Activated B cell treated with CpG ODN at 0.5 μM for 24 hours (primary cell): ENCODE data around the gene ANAPC7. TPM values are rescaled to one million over a fixed set of nuclear protein-coding genes. Genes with fewer than 3 reads are reported as not detected.
A peak's percentile ranks its signal among the peaks of the same experiment; 100 is the strongest.

ENCODE experiments used
- ATAC-seq: fragments of 200-7000 bp; cut with Tn5 transposase; one replicate; pipeline ENCODE4 v1.10.0; 2021; ENCODE audit warnings: low read depth, mild to moderate bottlenecking, moderate library complexity
- CTCF ChIA-PET: fragments of 350-600 bp; sonication (Branson Sonifier 250); formaldehyde crosslinking; loops from one replicate; lab custom pipeline; 2021; ENCODE audit warnings: antibody characterized with exemption; lab: Charles Lee
- POLR2A ChIA-PET: fragments of 350-600 bp; sonication (Branson Sonifier 250); formaldehyde crosslinking; loops from one replicate; lab custom pipeline; 2021; ENCODE audit warnings: antibody characterized with exemption; lab: Charles Lee
- DNase-seq: peaks from one replicate; pipeline ENCODE4 v3.0.0; 2022
- H3K27ac Mint-ChIP-seq: one replicate; pipeline ENCODE4 v1.8.0; 2020; ENCODE audit warnings: mixed read lengths
- H3K27me3 Mint-ChIP-seq: one replicate; pipeline ENCODE4 v1.8.0; 2021; ENCODE audit warnings: mixed read lengths
- H3K36me3 Mint-ChIP-seq: one replicate; pipeline ENCODE4 v1.8.0; 2021; ENCODE audit warnings: low read depth, mixed read lengths
- H3K4me1 Mint-ChIP-seq: one replicate; pipeline ENCODE4 v1.8.0; 2021; ENCODE audit warnings: mixed read lengths
- H3K4me3 Mint-ChIP-seq: one replicate; pipeline ENCODE4 v1.8.0; 2020; ENCODE audit warnings: mild to moderate bottlenecking, mixed read lengths
- H3K9me3 Mint-ChIP-seq: one replicate; pipeline ENCODE4 v1.8.0; 2020; ENCODE audit warnings: mixed read lengths
- CTCF ChIP-seq: fragments of 200-600 bp; IDR thresholded peaks from one replicate; pipeline ENCODE4 v1.8.0; 2022; ENCODE audit warnings: antibody characterized with exemption, mild to moderate bottlenecking
- intact Hi-C: fragments of 100-400 bp; cut with micrococcal nuclease; formaldehyde crosslinking; loops from one replicate; pipeline ENCODE4 v1.15.1; 2024
- total RNA-seq: library from RNA; stranded (reverse); gene quantifications from 2 replicates; pipeline ENCODE4 v1.2.3, GENCODE V29; 2022

Gene ANAPC7
- total RNA-seq, 1 donor from 2014 or later: 76.2 TPM

- CTCF ChIA-PET: interaction anchor here (3.6 kb wide), 1 partner anchor 82 kb away, joined by 15 read pairs; no protein-coding TSS in a partner anchor
- intact Hi-C loops: no loop called here
- POLR2A ChIA-PET: interaction anchor here (0.5 to 2.2 kb wide), 2 partner anchors 19 to 101 kb away, joined by 4 to 7 read pairs; partner anchors contain the start of gene ARPC3
Measured at GRCh38 chr12:110349096-110349495, 54.4 kb downstream of the ANAPC7 start.

GRCh38 chr12:110348431-110349059 lies 55.0 kb downstream of the ANAPC7 start:
- no peak for TF ChIP-seq CTCF
- DNase-seq (no peak), ATAC-seq (no peak)
- Mint-ChIP-seq H3K36me3 (peaks cover 59% of the 10 kb centered on the region), H3K4me1 (peaks cover 13% of the 10 kb centered on the region), H3K9me3 (no peaks in the 10 kb centered on the region), H3K27me3 (no peaks in the 10 kb centered on the region), H3K4me3 (no peak overlapping the region), H3K27ac (no peak overlapping the region)
- POLR2A ChIA-PET: interaction anchor here (0.5 to 2.2 kb wide), 4 partner anchors 20 to 134 kb away, joined by 3 to 7 read pairs (median 4); partner anchors contain the start of gene ARPC3
- intact Hi-C loops: no loop called here
- CTCF ChIA-PET: interaction anchor here (3.6 kb wide), 1 partner anchor 83 kb away, joined by 15 read pairs; no protein-coding TSS in a partner anchor

More at GRCh38 chr12:110349096-110349495, 54.4 kb downstream of the ANAPC7 start:
- no peak for ATAC-seq
- no peaks in the 10 kb centered on the region for H3K9me3 Mint-ChIP-seq
- H3K27ac Mint-ChIP-seq: peak overlapping the region; percentile 26
- TF ChIP-seq CTCF: no peak
- H3K27me3 Mint-ChIP-seq: no peaks in the 10 kb centered on the region
- peaks cover 14% of the 10 kb centered on the region for H3K4me1 Mint-ChIP-seq
- DNase-seq: no peak
- peaks cover 54% of the 10 kb centered on the region for H3K36me3 Mint-ChIP-seq
- H3K4me3 Mint-ChIP-seq: no peak overlapping the region

GRCh38 chr12:110347767-110348166 lies 55.7 kb downstream of the ANAPC7 start:
- ChIA-PET CTCF (no interaction called here), POLR2A (interaction anchor here (0.5 to 1.6 kb wide), 3 partner anchors 24 to 133 kb away, joined by 3 to 6 read pairs (median 4); no protein-coding TSS in a partner anchor)
- ATAC-seq (no peak), DNase-seq (no peak)
- intact Hi-C loops: no loop called here
- peaks cover 13% of the 10 kb centered on the region for H3K4me1 Mint-ChIP-seq
- TF ChIP-seq CTCF: no peak
- H3K4me3 Mint-ChIP-seq: no peak overlapping the region
- H3K27me3 Mint-ChIP-seq: no peaks in the 10 kb centered on the region
- no peaks in the 10 kb centered on the region for H3K9me3 Mint-ChIP-seq
- no peak overlapping the region for H3K27ac Mint-ChIP-seq
- H3K36me3 Mint-ChIP-seq: peaks cover 67% of the 10 kb centered on the region

- CTCF ChIA-PET: no interaction called here
- Mint-ChIP-seq H3K36me3 (peaks cover 84% of the 10 kb centered on the region), H3K9me3 (no peaks in the 10 kb centered on the region), H3K4me3 (no peak overlapping the region), H3K27me3 (no peaks in the 10 kb centered on the region), H3K4me1 (peaks cover 13% of the 10 kb centered on the region), H3K27ac (no peak overlapping the region)
- POLR2A ChIA-PET: no interaction called here
- TF ChIP-seq CTCF: no peak
- DNase-seq (no peak), ATAC-seq (no peak)
- intact Hi-C loops: no loop called here
Measured at GRCh38 chr12:110345963-110346362, 57.5 kb downstream of the ANAPC7 start.

- no peaks in the 10 kb centered on the region for H3K9me3 Mint-ChIP-seq
- peaks cover 88% of the 10 kb centered on the region for H3K36me3 Mint-ChIP-seq
- H3K27ac Mint-ChIP-seq: no peak overlapping the region
- no peak for DNase-seq
- TF ChIP-seq CTCF: no peak
- intact Hi-C loops: no loop called here
- peaks cover 12% of the 10 kb centered on the region for H3K4me1 Mint-ChIP-seq
- CTCF ChIA-PET: no interaction called here
- H3K4me3 Mint-ChIP-seq: no peak overlapping the region
- POLR2A ChIA-PET: no interaction called here
- H3K27me3 Mint-ChIP-seq: no peaks in the 10 kb centered on the region
- no peak for ATAC-seq
Measured at GRCh38 chr12:110345176-110345661, 58.3 kb downstream of the ANAPC7 start.
